Neural cell (in vitro differentiated cells): ENCODE data around the gene IDI1.

ENCODE experiments used
- EP300 ChIP-seq: fragments of 450-650 bp; conservative IDR thresholded peaks from 2 replicates; pipeline ENCODE4 v1.6.1; 2014; ENCODE audit warnings: antibody characterized with exemption, mild to moderate bottlenecking, moderate library complexity; ENCODE audit not compliant: poor library complexity, severe bottlenecking
- EZH2 ChIP-seq: fragments of 200-600, 300-800 bp; shearing (Covaris generic), sonication (generic); IDR thresholded peaks from 2 replicates; pipeline ENCODE4 v1.6.1; 2014; ENCODE audit warnings: antibody characterized with exemption, low read length, borderline replicate concordance, mild to moderate bottlenecking; ENCODE audit not compliant: insufficient read depth, poor library complexity, severe bottlenecking
- POLR2AphosphoS5 ChIP-seq: IDR thresholded peaks from 2 replicates; pipeline ENCODE4 v1.6.1; 2012
- RAD21 ChIP-seq: fragments of 450-650 bp; conservative IDR thresholded peaks from 2 replicates; pipeline ENCODE4 v1.6.1; 2014; ENCODE audit warnings: antibody characterized with exemption, mild to moderate bottlenecking, moderate library complexity
- SMC3 ChIP-seq: fragments of 450-650 bp; conservative IDR thresholded peaks from 2 replicates; pipeline ENCODE4 v1.6.1; 2014; ENCODE audit warnings: antibody characterized with exemption, mild to moderate bottlenecking, moderate library complexity; ENCODE audit not compliant: poor library complexity
- TAF1 ChIP-seq: IDR thresholded peaks from 2 replicates; pipeline ENCODE4 v1.6.1; 2012; ENCODE audit warnings: low read depth
- TF ChIP-seq, protein P1 (sequence below): IDR thresholded peaks from 2 replicates; pipeline ENCODE4 v1.6.1; 2012; ENCODE audit warnings: borderline replicate concordance
- TF ChIP-seq, protein P2 (sequence below): fragments of 450-650 bp; IDR thresholded peaks from 2 replicates; pipeline ENCODE4 v1.5.1; 2014; ENCODE audit warnings: antibody characterized with exemption, mild to moderate bottlenecking, moderate library complexity; ENCODE audit not compliant: poor library complexity, severe bottlenecking

DNA sequence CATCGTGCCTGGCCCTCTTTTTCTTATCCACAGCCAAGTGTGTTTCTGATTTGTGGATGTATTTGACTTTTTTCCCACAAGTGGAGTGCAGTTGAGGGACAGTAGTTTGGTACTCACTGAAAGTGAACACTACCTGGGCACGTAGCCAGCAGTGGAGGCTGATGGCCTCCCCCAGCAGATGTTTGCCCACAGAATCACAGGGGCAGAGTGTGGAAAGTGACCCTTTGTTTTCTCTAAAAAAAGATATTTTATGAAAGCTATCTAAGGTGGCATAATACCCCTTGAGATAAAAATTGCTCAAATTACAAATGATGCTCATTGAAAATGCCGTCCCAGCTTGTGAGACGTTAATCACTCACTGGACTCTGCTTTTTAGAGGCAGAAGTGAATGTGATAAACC, 36.3 kb upstream of the IDI1 start:
- no peak for TF ChIP-seq EZH2
- TF ChIP-seq, protein P1, sequence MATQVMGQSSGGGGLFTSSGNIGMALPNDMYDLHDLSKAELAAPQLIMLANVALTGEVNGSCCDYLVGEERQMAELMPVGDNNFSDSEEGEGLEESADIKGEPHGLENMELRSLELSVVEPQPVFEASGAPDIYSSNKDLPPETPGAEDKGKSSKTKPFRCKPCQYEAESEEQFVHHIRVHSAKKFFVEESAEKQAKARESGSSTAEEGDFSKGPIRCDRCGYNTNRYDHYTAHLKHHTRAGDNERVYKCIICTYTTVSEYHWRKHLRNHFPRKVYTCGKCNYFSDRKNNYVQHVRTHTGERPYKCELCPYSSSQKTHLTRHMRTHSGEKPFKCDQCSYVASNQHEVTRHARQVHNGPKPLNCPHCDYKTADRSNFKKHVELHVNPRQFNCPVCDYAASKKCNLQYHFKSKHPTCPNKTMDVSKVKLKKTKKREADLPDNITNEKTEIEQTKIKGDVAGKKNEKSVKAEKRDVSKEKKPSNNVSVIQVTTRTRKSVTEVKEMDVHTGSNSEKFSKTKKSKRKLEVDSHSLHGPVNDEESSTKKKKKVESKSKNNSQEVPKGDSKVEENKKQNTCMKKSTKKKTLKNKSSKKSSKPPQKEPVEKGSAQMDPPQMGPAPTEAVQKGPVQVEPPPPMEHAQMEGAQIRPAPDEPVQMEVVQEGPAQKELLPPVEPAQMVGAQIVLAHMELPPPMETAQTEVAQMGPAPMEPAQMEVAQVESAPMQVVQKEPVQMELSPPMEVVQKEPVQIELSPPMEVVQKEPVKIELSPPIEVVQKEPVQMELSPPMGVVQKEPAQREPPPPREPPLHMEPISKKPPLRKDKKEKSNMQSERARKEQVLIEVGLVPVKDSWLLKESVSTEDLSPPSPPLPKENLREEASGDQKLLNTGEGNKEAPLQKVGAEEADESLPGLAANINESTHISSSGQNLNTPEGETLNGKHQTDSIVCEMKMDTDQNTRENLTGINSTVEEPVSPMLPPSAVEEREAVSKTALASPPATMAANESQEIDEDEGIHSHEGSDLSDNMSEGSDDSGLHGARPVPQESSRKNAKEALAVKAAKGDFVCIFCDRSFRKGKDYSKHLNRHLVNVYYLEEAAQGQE, result no peak
- TF ChIP-seq, protein P2, sequence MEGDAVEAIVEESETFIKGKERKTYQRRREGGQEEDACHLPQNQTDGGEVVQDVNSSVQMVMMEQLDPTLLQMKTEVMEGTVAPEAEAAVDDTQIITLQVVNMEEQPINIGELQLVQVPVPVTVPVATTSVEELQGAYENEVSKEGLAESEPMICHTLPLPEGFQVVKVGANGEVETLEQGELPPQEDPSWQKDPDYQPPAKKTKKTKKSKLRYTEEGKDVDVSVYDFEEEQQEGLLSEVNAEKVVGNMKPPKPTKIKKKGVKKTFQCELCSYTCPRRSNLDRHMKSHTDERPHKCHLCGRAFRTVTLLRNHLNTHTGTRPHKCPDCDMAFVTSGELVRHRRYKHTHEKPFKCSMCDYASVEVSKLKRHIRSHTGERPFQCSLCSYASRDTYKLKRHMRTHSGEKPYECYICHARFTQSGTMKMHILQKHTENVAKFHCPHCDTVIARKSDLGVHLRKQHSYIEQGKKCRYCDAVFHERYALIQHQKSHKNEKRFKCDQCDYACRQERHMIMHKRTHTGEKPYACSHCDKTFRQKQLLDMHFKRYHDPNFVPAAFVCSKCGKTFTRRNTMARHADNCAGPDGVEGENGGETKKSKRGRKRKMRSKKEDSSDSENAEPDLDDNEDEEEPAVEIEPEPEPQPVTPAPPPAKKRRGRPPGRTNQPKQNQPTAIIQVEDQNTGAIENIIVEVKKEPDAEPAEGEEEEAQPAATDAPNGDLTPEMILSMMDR, result no peak
- TF ChIP-seq RAD21, result no peak
- no peak for TF ChIP-seq POLR2AphosphoS5
- no peak for TF ChIP-seq TAF1
- TF ChIP-seq SMC3, result no peak
- TF ChIP-seq EP300, result no peak
